Cardiac fibroblast (primary cell): ENCODE measurements around the gene CD247.

Experiments used
- DNase-seq, 2 donors: peaks; one replicate each; pipeline versions ENCODE4 v3.0.0 to v3.0.0-alpha.2; 2010; ENCODE audit warnings: low read depth in 2 of 2
- H3K4me3 ChIP-seq, 2 donors: replicated peaks in 1 of 2; 1 replicate in 1 of 2; 2 replicates in 1 of 2; pipeline ENCODE4 v1.5.1; 2011; ENCODE audit warnings: low read depth in 2 of 2, low read length in 2 of 2, mild to moderate bottlenecking in 2 of 2, moderate library complexity in 1 of 2
- TF ChIP-seq, protein P1 (sequence below): IDR thresholded peaks from one replicate; pipeline ENCODE4 v1.5.1; 2011; ENCODE audit warnings: low read depth, mild to moderate bottlenecking, low read length, inconsistent platforms

CD247 gene

DNA sequence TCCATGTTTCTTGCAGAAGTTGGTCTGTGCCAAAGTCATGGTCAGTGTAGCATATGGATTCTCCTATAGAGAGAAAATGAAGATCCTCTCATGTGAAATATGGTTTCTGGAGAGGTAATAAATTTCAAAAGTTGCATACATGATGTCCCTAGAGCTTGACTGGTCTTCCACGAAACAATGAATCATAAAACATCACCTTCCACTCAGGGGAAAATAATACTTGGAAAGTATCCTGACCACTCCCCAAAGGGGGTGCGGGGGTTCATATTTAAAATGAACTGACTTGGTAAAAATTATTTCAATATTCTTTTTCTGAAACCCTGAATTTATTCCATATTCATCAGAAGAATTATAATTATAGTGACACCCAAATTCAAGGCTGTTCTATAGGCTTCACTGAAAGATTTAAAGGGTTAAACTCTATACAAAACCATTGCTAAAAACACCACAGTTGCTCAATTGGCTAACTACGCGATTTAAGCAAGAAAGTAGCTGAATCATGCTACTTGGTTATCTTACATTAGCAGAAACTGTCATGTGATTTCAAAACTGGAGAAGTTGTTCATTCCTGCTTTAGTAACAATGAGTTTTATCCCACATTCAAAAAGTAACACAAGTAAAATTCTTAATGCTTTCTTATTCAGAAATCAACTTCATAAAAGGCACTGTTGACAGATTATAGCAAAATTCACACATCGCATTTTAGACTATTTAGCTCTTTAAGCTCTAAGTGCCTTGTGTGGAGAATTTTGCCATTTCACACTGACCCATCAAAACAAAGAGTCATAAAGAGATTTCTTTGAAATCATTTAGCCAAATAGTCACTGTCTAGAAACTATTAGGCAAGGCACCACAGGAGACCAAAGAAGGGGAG lies 30.0 kb upstream of the CD247 start:
- TF ChIP-seq, protein P1, sequence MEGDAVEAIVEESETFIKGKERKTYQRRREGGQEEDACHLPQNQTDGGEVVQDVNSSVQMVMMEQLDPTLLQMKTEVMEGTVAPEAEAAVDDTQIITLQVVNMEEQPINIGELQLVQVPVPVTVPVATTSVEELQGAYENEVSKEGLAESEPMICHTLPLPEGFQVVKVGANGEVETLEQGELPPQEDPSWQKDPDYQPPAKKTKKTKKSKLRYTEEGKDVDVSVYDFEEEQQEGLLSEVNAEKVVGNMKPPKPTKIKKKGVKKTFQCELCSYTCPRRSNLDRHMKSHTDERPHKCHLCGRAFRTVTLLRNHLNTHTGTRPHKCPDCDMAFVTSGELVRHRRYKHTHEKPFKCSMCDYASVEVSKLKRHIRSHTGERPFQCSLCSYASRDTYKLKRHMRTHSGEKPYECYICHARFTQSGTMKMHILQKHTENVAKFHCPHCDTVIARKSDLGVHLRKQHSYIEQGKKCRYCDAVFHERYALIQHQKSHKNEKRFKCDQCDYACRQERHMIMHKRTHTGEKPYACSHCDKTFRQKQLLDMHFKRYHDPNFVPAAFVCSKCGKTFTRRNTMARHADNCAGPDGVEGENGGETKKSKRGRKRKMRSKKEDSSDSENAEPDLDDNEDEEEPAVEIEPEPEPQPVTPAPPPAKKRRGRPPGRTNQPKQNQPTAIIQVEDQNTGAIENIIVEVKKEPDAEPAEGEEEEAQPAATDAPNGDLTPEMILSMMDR = no peak
- H3K4me3 ChIP-seq = no peak overlapping the region
- peak; percentile 89 to 90 for DNase-seq

DNA sequence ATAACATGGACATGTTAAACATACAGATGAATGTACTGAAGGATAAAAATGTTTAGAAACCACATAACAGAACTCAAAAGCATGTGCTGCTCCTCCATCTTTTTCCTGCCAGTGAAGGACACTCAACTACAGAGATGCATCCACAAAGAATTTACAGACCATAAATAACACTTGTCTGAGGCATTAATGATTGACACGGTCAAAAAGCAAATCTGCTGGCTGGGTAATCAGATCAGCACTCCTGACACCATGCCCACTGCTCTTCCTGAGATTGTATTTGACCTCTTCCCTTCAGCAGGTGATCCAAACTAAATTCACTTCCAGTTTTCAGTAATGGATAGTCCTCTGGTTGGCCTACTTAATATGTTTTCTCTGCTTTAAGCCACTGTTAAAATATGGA lies 28.6 kb upstream of the CD247 start:
- TF ChIP-seq, protein P1 = no peak
- DNase-seq = no peak

DNA sequence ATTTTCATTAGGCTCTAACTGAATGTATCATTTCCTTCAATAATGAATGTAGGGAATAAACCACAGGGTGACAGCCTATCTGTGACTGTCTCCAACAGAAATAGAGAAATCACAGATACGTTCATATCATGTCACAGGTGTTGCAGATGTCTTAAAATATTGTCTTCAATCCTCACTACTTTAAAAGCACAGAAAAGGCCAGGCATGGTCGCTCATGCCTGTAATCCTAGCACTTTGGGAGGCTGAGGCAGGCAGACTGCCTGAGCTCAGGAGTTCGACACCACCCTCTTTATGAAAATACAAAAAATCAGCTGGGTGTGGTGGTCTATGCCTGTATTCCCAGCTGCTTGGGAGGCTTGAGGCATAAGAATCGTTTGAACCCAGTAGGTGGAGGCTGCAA lies 27.0 kb upstream of the CD247 start:
- DNase-seq = no peak
- no peak overlapping the region for H3K4me3 ChIP-seq
- TF ChIP-seq, protein P1 = no peak

More for the DNA sequence above, 28.6 kb upstream of the CD247 start:
- H3K4me3 ChIP-seq = no peak overlapping the region

DNA sequence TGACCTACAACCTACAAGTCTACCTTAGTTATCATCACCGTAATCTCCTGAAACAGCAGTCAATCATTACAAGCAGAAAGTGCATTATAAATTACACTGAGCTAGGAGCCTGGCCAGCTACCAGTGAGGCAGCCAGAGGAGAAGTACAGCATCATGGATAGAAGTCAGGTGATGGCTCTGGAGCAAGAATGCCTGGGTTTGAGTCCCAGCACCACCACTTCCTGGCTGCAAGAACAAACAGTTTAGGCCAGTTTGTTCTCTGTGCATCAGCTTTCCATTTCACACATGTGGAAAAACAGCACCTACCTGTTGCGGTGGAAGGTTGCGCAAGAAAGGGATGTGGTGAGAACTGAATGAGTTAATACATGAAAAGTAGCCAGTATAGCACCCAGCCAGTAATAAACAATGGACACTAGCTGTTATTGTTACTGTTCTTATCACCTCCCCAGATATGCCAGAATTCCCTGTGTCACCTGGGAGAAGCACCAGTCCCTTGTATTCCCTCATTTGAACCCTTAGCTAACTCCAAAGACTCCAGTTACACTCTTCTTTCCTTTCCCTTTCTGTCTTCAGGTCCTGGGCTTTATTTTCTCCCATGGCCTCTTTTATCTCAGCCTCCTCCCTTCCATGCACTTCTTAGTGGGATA lies 26.2 kb upstream of the CD247 start:
- no peak for DNase-seq
- TF ChIP-seq, protein P1 = no peak

DNA sequence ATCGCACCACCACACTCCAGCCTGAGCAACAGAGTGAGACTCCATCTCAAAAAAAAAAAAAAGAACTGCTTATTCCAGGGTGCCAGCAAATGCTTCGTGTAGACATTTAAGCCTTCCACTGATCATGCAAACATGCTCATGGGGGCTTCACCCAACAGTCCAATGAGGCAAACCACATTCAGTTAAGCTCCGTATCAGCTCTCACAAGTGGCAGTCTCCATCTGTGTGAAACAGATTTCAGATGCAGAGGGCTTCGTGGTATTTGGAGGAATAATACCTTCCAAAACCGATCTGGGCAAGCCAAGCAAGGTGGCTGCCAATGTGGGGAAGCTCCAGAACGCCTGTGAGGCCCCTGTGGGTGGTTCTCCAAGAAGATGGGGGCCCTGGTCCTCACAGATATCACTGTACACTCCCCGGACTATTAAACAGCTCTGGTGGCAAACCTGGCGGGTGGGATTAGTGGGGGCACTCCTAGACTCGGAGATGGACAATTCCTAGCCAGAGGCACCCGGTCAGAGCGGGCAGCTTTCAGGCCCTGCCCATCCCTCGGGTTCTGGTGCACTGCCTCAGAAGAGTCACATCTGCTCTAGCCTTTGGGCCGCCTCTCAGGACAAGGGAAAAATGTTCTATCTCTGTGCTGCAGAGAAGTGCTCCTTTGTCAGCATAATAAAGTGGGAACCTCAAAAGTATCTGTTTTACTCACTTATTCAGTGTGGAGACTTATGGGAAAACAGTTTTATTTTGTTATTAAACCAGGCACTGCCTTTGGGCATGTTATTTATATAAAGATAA lies 25.1 kb upstream of the CD247 start:
- DNase-seq = no peak
- TF ChIP-seq, protein P1 = no peak
- H3K4me3 ChIP-seq = no peak overlapping the region

More for the DNA sequence above, 26.2 kb upstream of the CD247 start:
- H3K4me3 ChIP-seq = no peak overlapping the region

DNA sequence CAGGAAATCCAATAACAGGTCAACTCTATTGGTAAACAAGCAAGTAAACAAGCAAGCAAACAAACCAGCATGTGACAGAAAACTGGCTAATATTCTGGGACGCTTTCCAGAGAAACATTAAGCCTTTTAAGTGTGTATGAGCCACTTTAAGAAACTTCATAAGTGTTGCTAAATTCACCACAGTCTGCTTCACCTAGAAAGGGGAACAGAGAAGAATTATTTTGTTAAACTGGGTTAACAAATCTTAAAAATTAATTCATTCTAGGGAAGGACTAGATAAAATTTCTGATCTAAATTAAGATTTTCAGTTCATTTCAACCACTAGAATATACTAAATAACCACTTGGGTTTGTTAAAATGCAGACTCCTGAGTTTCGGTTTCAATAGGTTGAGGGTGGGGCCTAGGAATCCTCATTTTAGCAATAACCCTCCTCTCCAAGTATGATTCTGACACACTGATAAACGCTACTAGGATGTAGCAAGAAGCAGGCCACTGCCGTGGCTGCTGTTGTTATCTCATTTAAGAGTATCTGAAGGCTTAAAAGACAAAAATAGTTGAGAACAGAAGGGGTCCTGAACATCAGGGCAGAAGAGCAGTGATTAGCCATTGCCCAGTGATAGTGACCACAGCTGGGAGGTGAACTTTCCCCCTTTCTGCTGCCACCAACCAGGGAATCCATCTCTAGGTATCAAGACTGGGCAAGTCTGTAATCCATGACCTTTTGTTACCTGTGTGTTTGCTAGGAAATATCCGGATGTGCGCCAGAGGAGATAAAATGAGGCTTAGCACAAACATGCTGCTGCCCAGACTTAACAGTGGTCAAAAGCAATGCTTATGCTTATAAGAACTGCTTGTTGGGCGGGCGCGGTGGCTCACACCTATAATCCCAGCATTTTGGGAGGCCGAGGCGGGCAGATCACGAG lies 24.0 kb upstream of the CD247 start:
- DNase-seq = no peak
- H3K4me3 ChIP-seq = no peak overlapping the region
- TF ChIP-seq, protein P1 = no peak
